8988T (cell line): ENCODE results near the gene ZNF785.
"Not testable (repeated sequence)": the region's sequence is repeated elsewhere in the genome, so short reads cannot be mapped to it uniquely, and the experiment has no call there.

Experiments
- DNase-seq: peaks from one replicate; pipeline ENCODE4 v3.0.0; 2011

The ZNF785 gene

DNA sequence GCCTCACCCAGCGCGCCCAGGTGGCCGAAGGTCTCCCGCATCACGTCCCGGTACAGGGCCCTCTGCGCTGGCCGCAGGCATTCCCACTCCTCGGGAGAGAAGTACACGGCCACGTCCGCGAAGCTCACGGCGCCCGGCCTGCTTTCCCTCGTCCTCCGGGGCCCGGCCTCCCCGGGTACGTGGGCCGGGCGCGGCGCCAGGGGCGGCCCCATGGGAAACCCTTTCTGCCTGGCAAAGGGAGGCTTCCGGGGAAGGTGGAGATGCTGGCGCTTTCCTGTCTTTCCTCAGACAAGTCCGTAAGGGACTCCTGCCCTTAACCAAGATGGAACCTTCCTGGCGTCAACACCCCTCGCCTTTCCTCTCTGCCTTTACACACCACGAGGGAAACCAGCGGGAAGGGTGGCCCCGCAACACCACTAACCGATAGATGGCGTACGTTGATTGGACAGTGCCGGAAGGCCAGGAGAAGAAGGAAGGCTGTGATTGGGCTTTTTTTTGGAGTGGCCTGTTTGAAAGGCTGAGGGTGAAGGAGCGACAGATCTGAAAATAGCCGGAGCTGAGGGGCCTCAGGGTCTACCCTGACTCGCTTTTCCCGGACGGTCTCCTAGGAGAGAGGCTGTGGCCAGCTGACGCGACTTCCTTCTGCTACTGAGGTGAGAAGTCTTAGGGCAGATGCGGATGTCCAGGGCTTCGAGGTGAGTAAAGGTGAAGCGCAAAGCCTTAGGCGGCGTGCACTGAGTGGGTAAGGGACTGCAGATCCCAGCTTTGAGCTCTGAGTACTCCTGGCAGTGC, at the start of gene ZNF785:
Gene ZNF785 (minus strand): TSS at position 298 of the 792 bp plus-strand sequence. CDS start 86 bp downstream, at position 212.
- DNase-seq: no peak

DNA sequence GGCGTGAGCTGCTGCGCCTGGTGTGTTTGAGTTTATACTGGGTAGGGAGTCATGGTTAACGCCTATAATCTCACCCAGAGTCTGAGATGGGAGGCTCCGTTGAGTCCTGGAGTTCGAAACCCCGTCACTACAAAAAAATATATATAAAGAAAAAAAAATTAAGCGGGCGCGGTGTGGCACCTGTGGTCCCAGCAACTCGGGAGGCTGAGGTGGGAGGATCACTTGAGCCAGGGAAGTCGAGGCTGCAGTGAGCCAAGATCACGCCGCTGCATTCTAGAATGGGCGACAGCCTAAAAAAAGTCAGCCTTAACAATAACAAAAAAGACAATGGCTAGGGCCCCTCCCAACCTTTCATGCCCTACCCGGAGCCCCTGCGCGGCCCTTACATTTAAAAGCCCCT, 48.0 kb upstream of the ZNF785 start:
- DNase-seq: no peak

- not testable (repeated sequence) for DNase-seq
These were observed 47.0 kb upstream of the ZNF785 start for GRCh38 chr16:30632454-30632853.

GRCh38 chr16:30628628-30629540, 43.4 kb upstream of the ZNF785 start:
- no peak for DNase-seq

- no peak for DNase-seq
These were observed 40.7 kb upstream of the ZNF785 start for GRCh38 chr16:30626236-30626635.

- DNase-seq: no peak
These were observed 38.2 kb upstream of the ZNF785 start for GRCh38 chr16:30623536-30624283.

GRCh38 chr16:30622455-30623032, 37.0 kb upstream of the ZNF785 start:
- DNase-seq: no peak

DNA sequence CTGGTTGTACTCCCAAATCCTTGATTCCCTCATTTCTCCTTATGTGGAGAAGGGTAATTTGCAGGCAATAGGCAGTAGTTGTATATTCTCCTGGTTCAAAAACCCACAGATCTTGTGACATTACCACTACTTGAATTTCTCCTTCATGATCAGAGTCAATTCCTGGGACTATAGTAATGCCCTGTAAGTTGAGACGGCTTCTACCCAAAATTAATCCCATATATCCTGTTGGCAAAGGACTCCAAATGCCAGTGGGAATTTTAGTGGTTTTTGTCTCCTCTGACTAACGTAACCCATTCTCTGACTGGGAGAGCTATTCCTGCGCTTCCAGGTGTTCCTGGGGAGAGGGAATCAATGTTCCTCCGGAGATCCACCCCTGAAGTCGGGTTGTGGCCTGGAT, 36.3 kb upstream of the ZNF785 start:
- DNase-seq: no peak

- DNase-seq: no peak
These were observed 34.7 kb upstream of the ZNF785 start for GRCh38 chr16:30620169-30620568.

DNA sequence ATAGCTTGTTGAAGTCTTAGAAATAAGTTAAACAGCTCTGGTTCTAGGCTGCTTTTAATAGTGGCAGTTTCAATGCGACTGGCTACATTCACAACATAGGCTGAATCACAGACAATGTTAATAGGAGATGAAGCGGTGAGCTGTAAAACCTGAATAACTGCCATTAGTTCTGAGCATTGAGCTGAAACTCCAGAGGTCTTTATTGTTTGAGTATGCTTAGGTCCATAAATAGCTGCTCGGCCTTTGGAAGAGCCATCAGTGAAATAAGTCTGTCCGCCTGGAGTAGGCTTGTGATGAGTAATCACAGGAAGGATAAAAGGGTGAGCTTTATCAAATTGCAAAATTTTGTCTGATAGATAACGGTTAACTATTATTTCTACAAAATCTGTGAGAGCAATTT, 34.1 kb upstream of the ZNF785 start:
- no peak for DNase-seq

- DNase-seq: no peak
These were observed 33.7 kb upstream of the ZNF785 start for GRCh38 chr16:30619202-30619601.

GRCh38 chr16:30615358-30616091, 30.0 kb upstream of the ZNF785 start:
- DNase-seq: peak; percentile 42

GRCh38 chr16:30609926-30610839, 24.7 kb upstream of the ZNF785 start, which contains the start of gene ZNF689:
Gene ZNF689 (minus strand): TSS chr16:30610389. CDS start chr16:30610041, 348 bp downstream.
- DNase-seq: peak; percentile 72

- peak; percentile 27 for DNase-seq
These were observed 23.8 kb upstream of the ZNF785 start for GRCh38 chr16:30609002-30609925.

GRCh38 chr16:30606004-30606403, 20.5 kb upstream of the ZNF785 start:
- no peak for DNase-seq

DNA sequence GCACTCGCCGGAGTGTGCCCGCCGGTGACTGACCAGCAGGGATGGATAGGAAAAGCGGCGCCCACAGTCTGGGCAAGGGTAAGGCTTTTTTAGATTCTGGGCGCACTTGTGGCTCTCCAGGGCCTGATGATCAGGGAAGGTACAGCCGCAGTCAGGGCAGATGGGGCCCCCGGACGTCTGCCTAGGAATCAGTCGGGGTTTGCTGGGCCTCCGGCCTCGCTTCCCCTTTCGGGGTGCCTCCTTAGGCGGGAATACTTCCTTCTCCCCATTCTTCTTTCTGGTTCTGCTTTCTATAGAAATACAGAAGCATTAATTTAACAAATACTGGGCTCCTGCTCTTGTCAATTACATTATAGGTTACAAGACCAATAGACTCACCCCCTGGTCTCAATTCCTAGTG, 19.7 kb upstream of the ZNF785 start:
- no peak for DNase-seq

GRCh38 chr16:30604316-30604947, 18.9 kb upstream of the ZNF785 start:
- DNase-seq: no peak

DNA sequence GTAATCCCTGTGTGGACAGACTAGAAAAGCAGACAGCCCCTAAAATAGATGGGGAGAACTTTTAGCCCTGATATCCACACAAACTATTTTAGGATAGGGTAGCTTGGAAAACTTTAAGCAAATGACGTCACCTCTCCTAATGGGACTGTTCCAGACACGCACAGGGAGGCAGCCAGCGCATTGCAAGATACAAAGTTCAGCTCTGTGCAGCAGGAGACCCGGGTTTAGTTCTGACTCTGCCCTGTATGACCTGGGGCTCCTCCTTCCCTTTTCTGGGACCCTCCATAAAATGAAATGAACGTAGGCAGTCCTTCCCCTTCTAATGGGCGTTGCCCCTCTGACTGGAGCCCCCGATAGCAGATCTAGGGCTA, 18.4 kb upstream of the ZNF785 start:
- no peak for DNase-seq

DNA sequence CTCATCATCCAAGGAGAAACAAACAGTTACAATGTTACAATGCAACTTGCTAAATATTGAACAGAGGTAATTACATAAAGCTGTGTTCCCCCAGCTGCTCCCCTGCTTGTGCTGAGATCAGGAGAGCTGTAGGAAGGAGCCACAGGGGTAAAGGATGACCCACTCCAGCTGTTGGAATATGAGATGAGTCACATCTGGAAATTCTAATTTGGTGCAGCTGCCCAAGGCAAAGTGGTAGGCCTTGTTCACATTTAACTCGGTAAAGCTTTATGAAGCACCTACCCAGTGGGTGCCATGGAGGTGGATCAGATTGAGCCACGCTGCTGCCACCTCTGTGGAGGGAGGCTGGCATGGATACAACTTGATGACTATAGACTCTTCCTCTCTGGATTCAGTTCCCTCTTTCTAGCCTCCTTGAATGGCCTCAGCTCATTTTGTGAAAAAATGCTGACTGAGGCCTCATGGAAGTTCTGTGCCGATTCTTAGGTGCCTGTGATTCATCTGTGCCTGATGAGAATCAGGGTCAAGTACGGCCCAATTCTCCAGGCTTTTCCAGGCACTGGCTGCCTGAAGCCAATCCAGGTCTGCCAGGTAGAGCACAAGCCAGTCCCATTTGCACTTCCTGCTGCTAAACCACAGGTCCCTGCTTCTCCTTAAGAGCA, 17.2 kb upstream of the ZNF785 start:
- DNase-seq: no peak
